PC-3 (cell line): ENCODE measurements around the gene ID2.

Experiments used
- CTCF ChIP-seq: fragments of 300-600 bp; sonication (generic); conservative IDR thresholded peaks from 2 replicates; pipeline ENCODE4 v1.5.1; 2017; ENCODE audit warnings: antibody characterized with exemption, low read depth, mild to moderate bottlenecking, low read length
- EZH2 ChIP-seq: fragments of 300-600 bp; sonication (generic); IDR thresholded peaks from one replicate; pipeline ENCODE4 v1.6.1; 2017; ENCODE audit warnings: antibody characterized with exemption, mild to moderate bottlenecking, low read length; ENCODE audit not compliant: unreplicated experiment
- EZH2phosphoT487 ChIP-seq: fragments of 300-600 bp; sonication (generic); IDR thresholded peaks from 2 replicates; pipeline ENCODE4 v1.6.1; 2018; ENCODE audit warnings: mild to moderate bottlenecking, antibody characterized with exemption, low read length, borderline replicate concordance

- TF ChIP-seq CTCF (no peak), EZH2 (no peak), EZH2phosphoT487 (no peak)
These were observed 25.0 kb upstream of the ID2 start for GRCh38 chr2:8656811-8657210.
